C4-2B (cell line): ENCODE measurements around the gene LMO3.

Experiments used
- CTCF ChIP-seq: fragments of 450-650 bp; conservative IDR thresholded peaks from 2 replicates; pipeline ENCODE4 v1.5.1; 2017; ENCODE audit warnings: mild to moderate bottlenecking
- ZFX ChIP-seq: fragments of 450-650 bp; IDR thresholded peaks from 2 replicates; pipeline ENCODE4 v1.6.1; 2017

- TF ChIP-seq CTCF (no peak), ZFX (no peak)
These were observed 3.1 kb upstream of the LMO3 start for GRCh38 chr12:16608946-16609539.
